SK-N-SH (cell line): Measurements from ENCODE around the gene SYNJ2. TPM values are rescaled to one million over a fixed set of nuclear protein-coding genes. Genes with fewer than 3 reads are reported as not detected.

Experiments used
- CTCF ChIA-PET: fragments of 300-600, 350-600 bp; formaldehyde crosslinking; extraction: SDS; loops from one replicate; lab custom pipeline; 2021; lab: Yijun Ruan, JAX
- POLR2A ChIA-PET: fragments of 350-600 bp; sonication (Branson Sonifier 250); formaldehyde crosslinking; extraction: SDS; loops from one replicate; lab custom pipeline; 2020; ENCODE audit warnings: antibody characterized with exemption, inconsistent platforms; lab: Yijun Ruan, JAX
- DNase-seq: peaks from one replicate; pipeline ENCODE4 v3.0.0; 2012
- H2AFZ ChIP-seq: fragments of 200-600 bp; sonication (generic); 2 replicates; pipeline ENCODE4 v1.8.1; 2016; ENCODE audit warnings: antibody characterized with exemption, mild to moderate bottlenecking, low read depth
- H3F3A ChIP-seq: fragments of 200-600 bp; sonication (generic); replicated peaks from 2 replicates; pipeline ENCODE3; 2016; ENCODE audit warnings: antibody characterized with exemption, mild to moderate bottlenecking; ENCODE audit not compliant: insufficient read depth
- H3K27ac ChIP-seq, 2 experiments: fragments of 200-500 bp in 1 of 2; fragments of 200-600 bp in 1 of 2; sonication (Bioruptor generic) in 1 of 2; sonication (generic), shearing (Covaris generic) in 1 of 2; 2 replicates each; pipeline versions ENCODE4 v1.5.1 to v1.6.1; 2014 to 2016; ENCODE audit warnings: low read depth in 2 of 2, inconsistent platforms in 1 of 2, low read length in 1 of 2, mild to moderate bottlenecking in 1 of 2, mixed read lengths in 1 of 2
- H3K27me3 ChIP-seq: fragments of 200-600 bp; sonication (generic), shearing (Covaris generic); 2 replicates; pipeline ENCODE4 v1.6.1; 2016; ENCODE audit warnings: mixed run types; ENCODE audit not compliant: insufficient read depth
- H3K36me3 ChIP-seq, 2 experiments: fragments of 200-500 bp in 1 of 2; fragments of 200-600 bp in 1 of 2; sonication (Bioruptor generic) in 1 of 2; sonication (generic) in 1 of 2; replicated peaks in 1 of 2; 2 replicates each; pipeline versions ENCODE3 to v1.5.1; 2014 to 2016; ENCODE audit warnings: low read length in 1 of 2, mild to moderate bottlenecking in 1 of 2; ENCODE audit not compliant: insufficient read depth in 2 of 2, control insufficient read depth in 1 of 2
- H3K4me1 ChIP-seq, 2 experiments: fragments of 200-500 bp in 1 of 2; fragments of 200-600 bp in 1 of 2; sonication (Bioruptor generic) in 1 of 2; sonication (generic), shearing (Covaris generic) in 1 of 2; 2 replicates each; pipeline versions ENCODE4 v1.5.1 to v1.6.1; 2014 to 2016; ENCODE audit warnings: low read depth in 1 of 2, low read length in 1 of 2, mixed run types in 1 of 2; ENCODE audit not compliant: insufficient read depth in 2 of 2, control insufficient read depth in 1 of 2
- H3K4me2 ChIP-seq: fragments of 200-600 bp; sonication (generic), shearing (Covaris generic); 2 replicates; pipeline ENCODE4 v1.6.1; 2017; ENCODE audit warnings: mixed run types
- H3K4me3 ChIP-seq, 2 experiments: fragments of 200-500 bp in 1 of 2; fragments of 200-600 bp in 1 of 2; sonication (Bioruptor generic) in 1 of 2; sonication (generic), shearing (Covaris generic) in 1 of 2; 2 replicates each; pipeline versions ENCODE4 v1.5.1 to v1.8.1; 2014 to 2016; ENCODE audit warnings: low read depth in 2 of 2, inconsistent platforms in 1 of 2, low read length in 1 of 2, mild to moderate bottlenecking in 1 of 2, mixed read lengths in 1 of 2, moderate library complexity in 1 of 2
- H3K79me2 ChIP-seq: fragments of 200-600 bp; sonication (generic); 2 replicates; pipeline ENCODE4 v1.8.1; 2017; ENCODE audit warnings: mild to moderate bottlenecking; ENCODE audit not compliant: insufficient read depth
- H3K9ac ChIP-seq: fragments of 200-600 bp; sonication (generic); 2 replicates; pipeline ENCODE4 v1.6.1; 2017; ENCODE audit warnings: mixed run types
- H3K9me2 ChIP-seq: fragments of 200-600 bp; sonication (generic); 2 replicates; pipeline ENCODE4 v1.6.1; 2017; ENCODE audit warnings: mixed run types
- H3K9me3 ChIP-seq: fragments of 200-600 bp; sonication (generic); 2 replicates; pipeline ENCODE4 v1.6.1; 2017; ENCODE audit warnings: mixed run types, mild to moderate bottlenecking, moderate library complexity
- H4K20me1 ChIP-seq: fragments of 200-600 bp; sonication (generic); 2 replicates; pipeline ENCODE4 v1.6.1; 2017; ENCODE audit warnings: mild to moderate bottlenecking, mixed run types; ENCODE audit not compliant: insufficient read depth
- EZH2phosphoT487 ChIP-seq: fragments of 200-600 bp; sonication (generic); IDR thresholded peaks from 2 replicates; pipeline ENCODE4 v1.6.1; 2017; ENCODE audit warnings: low read depth, mixed run types, mild to moderate bottlenecking, antibody characterized with exemption, moderate library complexity, borderline replicate concordance
- FOSL2 ChIP-seq: IDR thresholded peaks from 2 replicates; pipeline ENCODE4 v1.4.0; 2012; ENCODE audit warnings: low read depth, mild to moderate bottlenecking, moderate library complexity, borderline replicate concordance
- FOXM1 ChIP-seq: IDR thresholded peaks from 2 replicates; pipeline ENCODE4 v1.4.0; 2012; ENCODE audit warnings: low read depth, mild to moderate bottlenecking
- GATA2 ChIP-seq: sonication (generic); formaldehyde crosslinking; IDR thresholded peaks from 2 replicates; pipeline ENCODE4 v1.5.0; 2020; ENCODE audit warnings: mild to moderate bottlenecking, missing genetic modification reagents
- JUND ChIP-seq: IDR thresholded peaks from 2 replicates; pipeline ENCODE4 v1.4.0; 2012
- PBX3 ChIP-seq: IDR thresholded peaks from 2 replicates; pipeline ENCODE4; 2012
- POLR2AphosphoS5 ChIP-seq: IDR thresholded peaks from 2 replicates; pipeline ENCODE4 v1.6.1; 2012; ENCODE audit warnings: low read depth, low read length
- RAD21 ChIP-seq: IDR thresholded peaks from 2 replicates; pipeline ENCODE4 v1.6.1; 2012; ENCODE audit warnings: mild to moderate bottlenecking, low read length
- RXRA ChIP-seq: IDR thresholded peaks from 2 replicates; pipeline ENCODE4 v1.4.0; 2012; ENCODE audit warnings: low read depth, mild to moderate bottlenecking, borderline replicate concordance
- SIN3A ChIP-seq: IDR thresholded peaks from 2 replicates; pipeline ENCODE4 v1.6.1; 2012; ENCODE audit warnings: low read depth, mild to moderate bottlenecking, low read length, moderate library complexity, borderline replicate concordance
- TCF12 ChIP-seq: IDR thresholded peaks from 2 replicates; pipeline ENCODE4 v1.4.0; 2012
- TEAD4 ChIP-seq: IDR thresholded peaks from 2 replicates; pipeline ENCODE4 v1.4.0; 2012; ENCODE audit warnings: mild to moderate bottlenecking, borderline replicate concordance; ENCODE audit not compliant: insufficient read depth
- YY1 ChIP-seq: IDR thresholded peaks from 2 replicates; pipeline ENCODE4 v1.4.0; 2012; ENCODE audit warnings: low read depth, mild to moderate bottlenecking
- WGBS: methylation state at CpG from one replicate; pipeline ENCODE4 v1.1.6; 2017; ENCODE audit warnings: low lambda C conversion rate; 5-methylcytosine and 5-hydroxymethylcytosine counted together
- polyA plus RNA-seq, 3 experiments: library from polyadenylated mRNA; depleted of rRNA; stranded (reverse); fragments of >200 nt; gene quantifications; 2 replicates each; pipeline ENCODE4 v1.2.3, GENCODE V29; 2012
- TF ChIP-seq, protein P1 (sequence below): IDR thresholded peaks from 2 replicates; pipeline ENCODE4 v1.4.0; 2012; ENCODE audit warnings: low read depth, borderline replicate concordance
- TF ChIP-seq, protein P2 (sequence below): IDR thresholded peaks from 2 replicates; pipeline ENCODE4 v1.6.1; 2012; ENCODE audit warnings: mild to moderate bottlenecking, low read depth, low read length, moderate library complexity

SYNJ2 gene
- polyA plus RNA-seq, 1 of the 3 experiments (the other 2 are of a cell fraction), result 40.0 TPM

DNA sequence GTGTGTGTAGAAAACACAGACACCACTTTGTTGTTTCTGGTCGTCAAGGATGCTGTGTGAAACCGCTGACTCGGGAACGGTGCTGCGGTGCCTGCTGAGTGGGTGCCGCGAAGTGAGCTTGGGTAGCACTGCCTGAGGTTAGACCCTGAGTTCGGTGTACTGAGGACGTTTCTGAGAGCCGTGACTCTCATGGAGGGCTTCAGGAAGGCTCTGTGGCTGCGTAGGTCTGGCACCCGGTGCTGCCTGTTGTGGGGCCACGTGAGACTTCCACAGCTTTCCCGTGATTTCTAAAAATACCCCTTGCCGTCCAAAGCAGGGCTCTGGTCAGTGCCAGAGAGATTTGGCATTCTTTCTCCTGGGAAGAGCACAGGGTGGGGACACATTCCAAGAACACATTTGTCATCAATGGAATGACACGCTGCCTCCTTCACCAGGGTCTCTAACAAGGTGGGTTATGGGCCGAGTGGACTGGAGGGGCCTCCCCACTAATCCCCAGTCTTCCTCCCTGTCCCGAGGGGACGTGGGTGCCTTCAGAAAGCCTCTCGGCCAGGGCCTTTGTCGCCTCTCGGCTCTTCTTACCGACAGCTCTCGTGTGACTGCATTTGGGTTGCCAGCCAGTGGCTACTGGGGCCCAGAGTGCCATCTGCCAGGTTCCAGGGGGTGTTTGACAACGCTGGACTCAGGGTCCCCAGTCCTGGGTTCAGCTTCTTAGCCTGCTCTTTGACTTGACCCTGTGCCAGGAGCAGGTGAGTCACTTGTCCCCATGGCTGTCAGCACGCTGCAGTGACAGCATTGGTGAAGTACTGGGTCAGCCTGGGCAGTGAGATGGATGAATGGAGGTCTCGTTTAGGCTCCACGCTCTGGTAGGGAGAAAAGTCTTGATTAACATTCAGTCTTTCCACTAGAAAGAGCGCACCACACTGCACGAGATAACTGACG lies 62.2 kb downstream of the SYNJ2 start:
- Histone ChIP-seq H2AFZ (no peak overlapping the region), H3F3A (peaks cover 35% of the 10 kb centered on the region), H3K4me3 (no peak overlapping the region), H3K9me2 (no peaks in the 10 kb centered on the region), H3K9ac (peak overlapping the region; percentile 65; the same call in 1 of the 2 replicates), H3K27me3 (no peaks in the 10 kb centered on the region), H3K36me3 (peaks cover 6 to 48% of the 10 kb centered on the region in 2 experiments), H3K27ac (peak overlapping the region in 1 of 2 experiments; percentile 99; a peak in 2 of 4 replicates), H3K4me2 (no peak overlapping the region), H3K79me2 (peaks cover 66% of the 10 kb centered on the region), H3K4me1 (peaks cover 39 to 42% of the 10 kb centered on the region in 2 experiments), H4K20me1 (no peaks in the 10 kb centered on the region), H3K9me3 (no peaks in the 10 kb centered on the region)
- DNase-seq, result no peak
- POLR2A ChIA-PET, result no interaction called here
- CTCF ChIA-PET, result interaction anchor here (2.0 to 2.8 kb wide), 3 partner anchors 28 to 170 kb away, joined by 6 to 20 read pairs (median 7); no protein-coding TSS in a partner anchor
- TF ChIP-seq, protein P1, sequence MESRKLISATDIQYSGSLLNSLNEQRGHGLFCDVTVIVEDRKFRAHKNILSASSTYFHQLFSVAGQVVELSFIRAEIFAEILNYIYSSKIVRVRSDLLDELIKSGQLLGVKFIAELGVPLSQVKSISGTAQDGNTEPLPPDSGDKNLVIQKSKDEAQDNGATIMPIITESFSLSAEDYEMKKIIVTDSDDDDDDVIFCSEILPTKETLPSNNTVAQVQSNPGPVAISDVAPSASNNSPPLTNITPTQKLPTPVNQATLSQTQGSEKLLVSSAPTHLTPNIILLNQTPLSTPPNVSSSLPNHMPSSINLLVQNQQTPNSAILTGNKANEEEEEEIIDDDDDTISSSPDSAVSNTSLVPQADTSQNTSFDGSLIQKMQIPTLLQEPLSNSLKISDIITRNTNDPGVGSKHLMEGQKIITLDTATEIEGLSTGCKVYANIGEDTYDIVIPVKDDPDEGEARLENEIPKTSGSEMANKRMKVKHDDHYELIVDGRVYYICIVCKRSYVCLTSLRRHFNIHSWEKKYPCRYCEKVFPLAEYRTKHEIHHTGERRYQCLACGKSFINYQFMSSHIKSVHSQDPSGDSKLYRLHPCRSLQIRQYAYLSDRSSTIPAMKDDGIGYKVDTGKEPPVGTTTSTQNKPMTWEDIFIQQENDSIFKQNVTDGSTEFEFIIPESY, result no peak
- no peak for TF ChIP-seq GATA2 (CRISPR knock-in tag)
- TF ChIP-seq SIN3A, result no peak
- no peak for TF ChIP-seq TCF12
- TF ChIP-seq POLR2AphosphoS5, result no peak
- TF ChIP-seq YY1, result no peak
- TF ChIP-seq, protein P2, sequence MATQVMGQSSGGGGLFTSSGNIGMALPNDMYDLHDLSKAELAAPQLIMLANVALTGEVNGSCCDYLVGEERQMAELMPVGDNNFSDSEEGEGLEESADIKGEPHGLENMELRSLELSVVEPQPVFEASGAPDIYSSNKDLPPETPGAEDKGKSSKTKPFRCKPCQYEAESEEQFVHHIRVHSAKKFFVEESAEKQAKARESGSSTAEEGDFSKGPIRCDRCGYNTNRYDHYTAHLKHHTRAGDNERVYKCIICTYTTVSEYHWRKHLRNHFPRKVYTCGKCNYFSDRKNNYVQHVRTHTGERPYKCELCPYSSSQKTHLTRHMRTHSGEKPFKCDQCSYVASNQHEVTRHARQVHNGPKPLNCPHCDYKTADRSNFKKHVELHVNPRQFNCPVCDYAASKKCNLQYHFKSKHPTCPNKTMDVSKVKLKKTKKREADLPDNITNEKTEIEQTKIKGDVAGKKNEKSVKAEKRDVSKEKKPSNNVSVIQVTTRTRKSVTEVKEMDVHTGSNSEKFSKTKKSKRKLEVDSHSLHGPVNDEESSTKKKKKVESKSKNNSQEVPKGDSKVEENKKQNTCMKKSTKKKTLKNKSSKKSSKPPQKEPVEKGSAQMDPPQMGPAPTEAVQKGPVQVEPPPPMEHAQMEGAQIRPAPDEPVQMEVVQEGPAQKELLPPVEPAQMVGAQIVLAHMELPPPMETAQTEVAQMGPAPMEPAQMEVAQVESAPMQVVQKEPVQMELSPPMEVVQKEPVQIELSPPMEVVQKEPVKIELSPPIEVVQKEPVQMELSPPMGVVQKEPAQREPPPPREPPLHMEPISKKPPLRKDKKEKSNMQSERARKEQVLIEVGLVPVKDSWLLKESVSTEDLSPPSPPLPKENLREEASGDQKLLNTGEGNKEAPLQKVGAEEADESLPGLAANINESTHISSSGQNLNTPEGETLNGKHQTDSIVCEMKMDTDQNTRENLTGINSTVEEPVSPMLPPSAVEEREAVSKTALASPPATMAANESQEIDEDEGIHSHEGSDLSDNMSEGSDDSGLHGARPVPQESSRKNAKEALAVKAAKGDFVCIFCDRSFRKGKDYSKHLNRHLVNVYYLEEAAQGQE, result no peak
- 94% methylated on average over 20 of the region's 31 CpGs for WGBS

- H3F3A ChIP-seq, result peaks cover 28% of the 10 kb centered on the region
- no peak for DNase-seq
- H3K9ac ChIP-seq, result no peak overlapping the region
- H3K4me2 ChIP-seq, result no peak overlapping the region
- H4K20me1 ChIP-seq, result no peaks in the 10 kb centered on the region
- CTCF ChIA-PET, result no interaction called here
- H3K4me1 ChIP-seq, result peaks cover 35 to 36% of the 10 kb centered on the region in 2 experiments
- peak overlapping the region in 1 of 2 experiments; percentile 99; a peak in 1 of 4 replicates for H3K27ac ChIP-seq
- H2AFZ ChIP-seq, result no peak overlapping the region
- POLR2A ChIA-PET, result no interaction called here
- H3K9me2 ChIP-seq, result no peaks in the 10 kb centered on the region
- TF ChIP-seq GATA2 (CRISPR knock-in tag) (no peak), TEAD4 (no peak), JUND (no peak), RAD21 (no peak), FOSL2 (no peak), RXRA (no peak), FOXM1 (no peak), EZH2phosphoT487 (no peak), PBX3 (no peak)
- TF ChIP-seq, protein P1, result no peak
- WGBS, result 89% methylated on average over 6 of the region's 6 CpGs
- H3K79me2 ChIP-seq, result peaks cover 66% of the 10 kb centered on the region
- H3K27me3 ChIP-seq, result no peaks in the 10 kb centered on the region
- H3K9me3 ChIP-seq, result no peaks in the 10 kb centered on the region
- H3K4me3 ChIP-seq, result no peak overlapping the region
- peaks cover 6 to 48% of the 10 kb centered on the region in 2 experiments for H3K36me3 ChIP-seq
Observed at GRCh38 chr6:158044525-158044888, 62.8 kb downstream of the SYNJ2 start.
